Neuronal stem cell (in vitro differentiated cells): ENCODE results near the gene CCDC171. TPM values are rescaled to one million over a fixed set of nuclear protein-coding genes. Genes with fewer than 3 reads are reported as not detected.
A peak's percentile ranks its signal among the peaks of the same experiment; 100 is the strongest.

ENCODE experiments used
- DNase-seq: peaks from one replicate; pipeline ENCODE4 v3.0.0-alpha.2; 2013; ENCODE audit warnings: low spot score
- H2AFZ ChIP-seq: one replicate; pipeline ENCODE4 v1.6.1; 2013; ENCODE audit warnings: mild to moderate bottlenecking, low read length, inconsistent platforms
- H2AK5ac ChIP-seq: 2 replicates; pipeline ENCODE4 v1.6.1; 2013; ENCODE audit warnings: low read depth, mild to moderate bottlenecking, inconsistent platforms, low read length, moderate library complexity, mixed read lengths
- H2BK120ac ChIP-seq: 2 replicates; pipeline ENCODE4 v1.6.1; 2013; ENCODE audit warnings: low read depth, mild to moderate bottlenecking, inconsistent platforms, low read length, moderate library complexity, mixed read lengths
- H2BK12ac ChIP-seq: one replicate; pipeline ENCODE4 v1.6.1; 2013; ENCODE audit warnings: low read length, inconsistent platforms
- H2BK15ac ChIP-seq: 2 replicates; pipeline ENCODE4 v1.6.1; 2013; ENCODE audit warnings: mild to moderate bottlenecking, low read length, inconsistent platforms, mixed read lengths
- H2BK5ac ChIP-seq: one replicate; pipeline ENCODE4 v1.6.1; 2013; ENCODE audit warnings: inconsistent platforms, mild to moderate bottlenecking, low read length, moderate library complexity
- H3K14ac ChIP-seq: one replicate; pipeline ENCODE4 v1.6.1; 2013; ENCODE audit warnings: low read length, inconsistent platforms
- H3K18ac ChIP-seq: 2 replicates; pipeline ENCODE4 v1.6.1; 2013; ENCODE audit warnings: low read length, inconsistent platforms
- H3K23ac ChIP-seq: 2 replicates; pipeline ENCODE4 v1.6.1; 2013; ENCODE audit warnings: low read depth, mild to moderate bottlenecking, mixed read lengths, low read length, inconsistent platforms; ENCODE audit not compliant: poor library complexity
- H3K27ac ChIP-seq: replicated peaks from 3 replicates; pipeline ENCODE4 v1.5.1; 2013; ENCODE audit warnings: low read length, inconsistent platforms
- H3K27me3 ChIP-seq, 3 experiments: 2 replicates each; pipeline ENCODE4 v1.6.1; 2013; ENCODE audit warnings: low read length in 3 of 3, mild to moderate bottlenecking in 2 of 3, inconsistent platforms in 1 of 3, low read depth in 1 of 3, mixed read lengths in 1 of 3, moderate library complexity in 1 of 3; ENCODE audit not compliant: control insufficient read depth in 3 of 3, insufficient read depth in 3 of 3
- H3K36me3 ChIP-seq, 2 donors: replicated peaks in 1 of 2; 2 replicates each; pipeline ENCODE4 v1.6.1; 2013; ENCODE audit warnings: low read length in 2 of 2; ENCODE audit not compliant: control insufficient read depth in 2 of 2, insufficient read depth in 2 of 2
- H3K4ac ChIP-seq: 2 replicates; pipeline ENCODE4 v1.6.1; 2013; ENCODE audit warnings: inconsistent platforms, mild to moderate bottlenecking, low read length, moderate library complexity
- H3K4me1 ChIP-seq, 2 donors: 1 replicate in 1 of 2; 2 replicates in 1 of 2; pipeline ENCODE4 v1.6.1; 2013; ENCODE audit warnings: low read length in 2 of 2, low read depth in 1 of 2; ENCODE audit not compliant: control insufficient read depth in 2 of 2, insufficient read depth in 1 of 2
- H3K4me2 ChIP-seq: one replicate; pipeline ENCODE4 v1.6.1; 2013; ENCODE audit warnings: mild to moderate bottlenecking, low read length, inconsistent platforms; ENCODE audit not compliant: insufficient read depth, poor library complexity, severe bottlenecking
- H3K4me3 ChIP-seq, 2 donors: 2 replicates each; pipeline ENCODE4 v1.5.1; 2013; ENCODE audit warnings: low read length in 2 of 2, mild to moderate bottlenecking in 2 of 2, inconsistent platforms in 1 of 2, moderate library complexity in 1 of 2
- H3K79me1 ChIP-seq: one replicate; pipeline ENCODE4 v1.6.1; 2013; ENCODE audit warnings: low read depth, mild to moderate bottlenecking, inconsistent platforms, low read length, moderate library complexity
- H3K9ac ChIP-seq: one replicate; pipeline ENCODE4 v1.6.1; 2013; ENCODE audit warnings: mild to moderate bottlenecking, low read depth, low read length, inconsistent platforms; ENCODE audit not compliant: poor library complexity
- H3K9me3 ChIP-seq, 2 donors: replicated peaks in 1 of 2; 2 replicates each; pipeline versions ENCODE3 to v1.6.1; 2013; ENCODE audit warnings: low read length in 2 of 2, mild to moderate bottlenecking in 2 of 2, inconsistent platforms in 1 of 2, low read depth in 1 of 2, mixed read lengths in 1 of 2, moderate library complexity in 1 of 2; ENCODE audit not compliant: control insufficient read depth in 2 of 2, insufficient read depth in 1 of 2
- H4K8ac ChIP-seq: one replicate; pipeline ENCODE4 v1.6.1; 2013; ENCODE audit warnings: low read depth, mild to moderate bottlenecking, inconsistent platforms, low read length, moderate library complexity
- H4K91ac ChIP-seq: one replicate; pipeline ENCODE4 v1.6.1; 2013; ENCODE audit warnings: low read length, low read depth, mild to moderate bottlenecking, inconsistent platforms; ENCODE audit not compliant: poor library complexity
- WGBS, 2 donors: extraction: QIAGEN DNeasy Blood & Tissue Kit; methylation state at CpG; one replicate each; pipeline ENCODE4 v1.1.7; 2013; ENCODE audit warnings: missing lambda C conversion rate in 2 of 2, mixed read lengths in 1 of 2; ENCODE audit not compliant: insufficient read length in 2 of 2, insufficient replicate concordance in 1 of 2; ENCODE audit errors: extremely low coverage in 2 of 2; 5-methylcytosine and 5-hydroxymethylcytosine counted together
- polyA plus RNA-seq, 2 experiments: library from polyadenylated mRNA; stranded (reverse); fragments of 200-250 nt; gene quantifications; one replicate each; pipeline ENCODE4 v1.2.3, GENCODE V29; 2013

CCDC171 gene
- polyA plus RNA-seq (2013, experiment 1 of 2), result 1.5 TPM
- 1.2 TPM for polyA plus RNA-seq (2013, experiment 2 of 2)

DNA sequence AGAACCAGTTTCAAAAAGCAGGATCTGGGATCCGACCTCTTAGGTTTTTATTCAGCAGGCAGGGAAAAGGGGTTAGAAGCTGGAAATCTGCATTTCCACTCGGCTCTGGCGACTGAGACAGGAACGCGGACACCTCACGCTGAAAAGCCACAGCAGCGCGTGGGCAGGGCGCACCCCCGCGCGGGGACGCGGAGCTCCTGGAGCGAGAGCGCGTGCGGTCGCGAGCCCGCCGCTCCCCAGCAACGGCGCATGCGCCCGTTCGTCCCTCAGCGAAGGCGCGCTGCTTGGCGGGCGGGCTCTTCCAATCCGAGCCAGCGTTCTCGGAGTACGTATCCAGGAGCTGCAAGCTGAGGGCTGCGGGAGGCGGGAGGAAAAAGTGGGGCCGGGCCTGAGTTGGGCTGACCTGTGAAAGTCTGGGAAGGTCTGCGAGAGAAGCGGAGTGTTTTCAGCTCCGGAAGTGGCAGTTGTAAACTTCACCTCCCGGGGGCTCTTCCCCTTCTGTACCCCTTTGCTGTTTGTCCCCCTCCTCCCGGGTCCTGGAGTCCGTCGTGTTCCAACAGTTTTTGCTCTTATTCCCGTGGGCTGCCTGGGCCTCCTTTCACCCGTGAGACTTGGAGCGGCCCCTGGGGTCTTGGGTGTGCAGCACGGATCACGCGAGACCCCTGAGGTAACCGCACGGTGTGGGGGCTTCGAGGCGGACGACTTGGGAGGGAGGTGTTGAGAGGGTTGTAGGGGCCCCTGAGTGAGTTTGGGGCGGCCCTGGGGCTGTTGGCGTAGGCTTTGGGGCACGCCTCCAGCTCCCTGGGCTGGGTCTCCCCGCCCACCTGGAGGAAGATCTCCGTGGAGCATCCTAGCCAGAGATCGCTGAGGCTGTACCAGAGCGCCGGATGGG is at the start of gene CCDC171:
Gene CCDC171 (plus strand): TSS at position 408 of the 892 bp plus-strand sequence. CDS start 11,046 bp downstream, outside the sequence.
- peaks cover 1 to 2% of the 10 kb centered on the region in 2 donors for H3K4me1 ChIP-seq
- peak within 1 kb of the TSS; percentile 72 for H4K8ac ChIP-seq
- H3K27ac ChIP-seq, result peak within 1 kb of the TSS; percentile 95
- no peaks in the 10 kb centered on the region for H3K27me3 ChIP-seq
- H3K9me3 ChIP-seq, result no peaks in the 10 kb centered on the region
- H2AFZ ChIP-seq, result peak within 1 kb of the TSS; percentile 99
- peak within 1 kb of the TSS; percentile 93 for H3K4me2 ChIP-seq
- H3K18ac ChIP-seq, result peak within 1 kb of the TSS; percentile 99
- H2BK12ac ChIP-seq, result peak within 1 kb of the TSS; percentile 65
- peak within 1 kb of the TSS; percentile 99 for H3K14ac ChIP-seq
- no CpG with 5 or more reads among the region's 65 CpGs for WGBS, 2 donors
- peak within 1 kb of the TSS; percentile 52 for H3K23ac ChIP-seq
- DNase-seq, result peak; percentile 93
- peak within 1 kb of the TSS; percentile 79 to 86 for H3K4me3 ChIP-seq
- peak within 1 kb of the TSS; percentile 66 for H3K4ac ChIP-seq
- H3K9ac ChIP-seq, result peak within 1 kb of the TSS; percentile 84
- peak within 1 kb of the TSS; percentile 86 for H2AK5ac ChIP-seq
- H2BK15ac ChIP-seq, result peak within 1 kb of the TSS; percentile 90
- peak within 1 kb of the TSS; percentile 4 for H2BK120ac ChIP-seq
- no peaks in the 10 kb centered on the region for H3K36me3 ChIP-seq
- peak within 1 kb of the TSS; percentile 88 for H2BK5ac ChIP-seq
- H4K91ac ChIP-seq, result no peak within 1 kb of the TSS
- H3K79me1 ChIP-seq, result no peaks in the 10 kb centered on the region

DNA sequence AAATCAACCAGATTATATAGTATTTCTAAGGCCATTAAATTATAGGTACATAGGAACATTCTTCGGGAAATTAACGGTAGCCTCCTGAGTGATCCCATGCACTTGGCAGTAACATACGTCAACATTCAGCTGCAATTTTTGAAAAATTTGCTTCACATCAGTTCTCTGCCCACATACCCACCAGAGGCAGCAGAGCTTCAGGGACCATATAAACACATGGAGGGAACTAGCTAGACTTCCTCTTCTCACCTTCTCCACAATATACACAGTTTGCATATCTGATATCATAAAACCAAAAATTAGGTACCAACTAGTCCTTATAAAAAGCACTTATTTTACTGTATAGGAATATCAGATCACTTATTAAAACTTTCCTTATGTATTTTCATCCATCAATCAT is 46.9 kb upstream of the CCDC171 start:
- H4K8ac ChIP-seq, result no peak overlapping the region
- no peak overlapping the region for H2BK120ac ChIP-seq
- WGBS, 2 donors, result no CpG with 5 or more reads among the region's 3 CpGs
- no peak overlapping the region for H2BK5ac ChIP-seq
- no peak overlapping the region for H2BK12ac ChIP-seq
- no peak overlapping the region for H3K4me3 ChIP-seq
- H3K27me3 ChIP-seq, result no peaks in the 10 kb centered on the region
- H3K18ac ChIP-seq, result no peak overlapping the region
- no peak overlapping the region for H3K27ac ChIP-seq
- H4K91ac ChIP-seq, result no peak overlapping the region
- H2AFZ ChIP-seq, result no peak overlapping the region
- H3K4me1 ChIP-seq, result peaks cover 0 to 14% of the 10 kb centered on the region in 2 donors
- H3K9me3 ChIP-seq, result no peaks in the 10 kb centered on the region
- no peak overlapping the region for H2AK5ac ChIP-seq
- no peak overlapping the region for H3K14ac ChIP-seq
- no peak for DNase-seq
- H3K4ac ChIP-seq, result no peak overlapping the region
- H3K23ac ChIP-seq, result no peak overlapping the region
- no peak overlapping the region for H3K4me2 ChIP-seq
- peaks cover 3% of the 10 kb centered on the region for H3K79me1 ChIP-seq
- H3K9ac ChIP-seq, result no peak overlapping the region
- peaks cover 19 to 88% of the 10 kb centered on the region in 2 donors for H3K36me3 ChIP-seq
- no peak overlapping the region for H2BK15ac ChIP-seq

DNA sequence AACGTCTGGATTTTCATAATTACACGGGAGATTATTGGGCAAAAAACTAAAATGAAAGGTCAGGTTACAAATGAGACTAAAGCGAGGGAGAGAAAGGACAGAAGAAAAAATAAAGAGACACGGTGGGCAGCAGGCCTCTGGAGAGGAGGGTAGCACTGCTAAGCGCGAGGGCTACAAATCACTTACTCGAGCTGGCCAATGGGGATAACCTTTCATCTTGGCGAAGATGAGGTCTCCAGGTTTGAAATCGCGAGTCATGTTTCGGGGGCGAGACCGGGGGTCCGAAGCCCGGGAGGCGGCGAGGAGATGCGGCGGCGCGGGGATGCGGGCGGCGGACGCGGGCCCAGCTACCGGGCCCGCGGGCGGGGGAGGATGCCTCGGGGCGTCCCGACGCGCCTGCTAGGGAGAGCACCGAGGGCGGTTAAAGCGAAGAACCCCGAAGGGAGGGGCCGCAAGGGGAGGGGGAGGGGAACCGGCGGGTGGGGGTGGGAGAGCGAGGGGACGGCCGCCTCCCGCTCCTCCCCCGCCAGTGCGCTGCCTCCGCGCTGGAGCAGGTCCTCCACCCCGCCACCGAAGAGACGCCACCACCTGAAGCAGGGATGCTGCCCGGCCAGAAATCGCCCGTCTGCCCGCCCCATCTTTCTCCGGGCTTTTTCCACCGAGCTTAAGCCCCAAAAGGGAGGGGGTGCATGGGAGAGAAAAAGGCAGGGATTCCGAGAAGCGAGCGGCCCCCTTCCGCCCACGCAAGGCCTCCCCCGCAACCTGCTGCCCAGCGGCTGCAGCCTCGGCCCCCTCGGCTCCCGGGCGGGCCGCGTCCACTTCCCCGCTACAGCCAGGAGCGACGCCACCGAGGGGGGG is 42.7 kb upstream of the CCDC171 start:
- peak overlapping the region; percentile 44 for H3K4me2 ChIP-seq
- DNase-seq, result peak; percentile 51
- peak overlapping the region; percentile 99 for H3K23ac ChIP-seq
- H2BK120ac ChIP-seq, result peak overlapping the region; percentile 38
- H3K27ac ChIP-seq, result peak overlapping the region; percentile 91
- H3K4me3 ChIP-seq, result peak overlapping the region; percentile 89 to 100
- H2BK15ac ChIP-seq, result no peak overlapping the region
- no peaks in the 10 kb centered on the region for H3K27me3 ChIP-seq
- peak overlapping the region; percentile 83 for H3K14ac ChIP-seq
- H3K18ac ChIP-seq, result peak overlapping the region; percentile 97
- no CpG with 5 or more reads among the region's 76 CpGs for WGBS, 2 donors
- H2BK12ac ChIP-seq, result no peak overlapping the region
- H2BK5ac ChIP-seq, result peak overlapping the region; percentile 96
- H3K9me3 ChIP-seq, result no peaks in the 10 kb centered on the region
- peak overlapping the region; percentile 80 for H3K4ac ChIP-seq
- peak overlapping the region; percentile 98 for H3K9ac ChIP-seq
- H3K79me1 ChIP-seq, result peaks cover 1% of the 10 kb centered on the region
- no peak overlapping the region for H4K91ac ChIP-seq
- peak overlapping the region; percentile 98 for H2AK5ac ChIP-seq
- peaks cover 8 to 47% of the 10 kb centered on the region in 2 donors for H3K36me3 ChIP-seq
- peaks cover 4 to 19% of the 10 kb centered on the region in 2 donors for H3K4me1 ChIP-seq
- H2AFZ ChIP-seq, result peak overlapping the region; percentile 88
- peak overlapping the region; percentile 26 for H4K8ac ChIP-seq
